Ovary (tissue), 3 donors: ENCODE data around the gene RNF212.

ENCODE experiments used
- EP300 ChIP-seq: sonication (generic); formaldehyde crosslinking; IDR thresholded peaks from one replicate; pipeline ENCODE4 v1.6.1; 2017; ENCODE audit warnings: antibody characterized with exemption
- POLR2A ChIP-seq: fragments of 450-650 bp; IDR thresholded peaks from one replicate; pipeline ENCODE4 v1.6.1; 2017; ENCODE audit warnings: antibody characterized with exemption, mild to moderate bottlenecking, moderate library complexity
- TF ChIP-seq, protein P1 (sequence below), 3 donors: fragments of 450-650 bp in 2 of 3; fragments of 200-600 bp in 1 of 3; IDR thresholded peaks; one replicate each; pipeline versions ENCODE4 v1.5.1 to v1.8.0; 2016 to 2022; ENCODE audit warnings: antibody characterized with exemption in 3 of 3, mild to moderate bottlenecking in 1 of 3
- donor health status: DM: no; HTN: no; CAD: no.

DNA sequence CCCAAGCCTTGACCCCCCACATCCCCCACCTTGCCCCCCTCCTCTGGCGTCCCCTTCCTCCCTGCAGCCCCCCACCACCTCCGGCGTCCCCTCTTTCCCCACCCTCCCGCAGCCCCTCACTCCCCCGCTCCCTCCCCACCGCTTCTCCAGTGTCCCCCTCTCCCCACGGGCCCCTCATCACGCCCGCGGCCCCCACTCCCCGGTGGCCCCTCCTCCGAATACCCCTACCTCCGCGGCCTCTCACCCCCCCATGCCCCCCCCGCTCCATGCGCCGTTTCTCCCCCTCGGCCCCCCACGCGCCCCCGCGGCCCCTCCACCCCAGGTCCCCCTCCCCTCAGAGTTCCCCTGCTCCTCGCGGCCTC lies 562 bp downstream of the RNF212 start:
- TF ChIP-seq, protein P1, sequence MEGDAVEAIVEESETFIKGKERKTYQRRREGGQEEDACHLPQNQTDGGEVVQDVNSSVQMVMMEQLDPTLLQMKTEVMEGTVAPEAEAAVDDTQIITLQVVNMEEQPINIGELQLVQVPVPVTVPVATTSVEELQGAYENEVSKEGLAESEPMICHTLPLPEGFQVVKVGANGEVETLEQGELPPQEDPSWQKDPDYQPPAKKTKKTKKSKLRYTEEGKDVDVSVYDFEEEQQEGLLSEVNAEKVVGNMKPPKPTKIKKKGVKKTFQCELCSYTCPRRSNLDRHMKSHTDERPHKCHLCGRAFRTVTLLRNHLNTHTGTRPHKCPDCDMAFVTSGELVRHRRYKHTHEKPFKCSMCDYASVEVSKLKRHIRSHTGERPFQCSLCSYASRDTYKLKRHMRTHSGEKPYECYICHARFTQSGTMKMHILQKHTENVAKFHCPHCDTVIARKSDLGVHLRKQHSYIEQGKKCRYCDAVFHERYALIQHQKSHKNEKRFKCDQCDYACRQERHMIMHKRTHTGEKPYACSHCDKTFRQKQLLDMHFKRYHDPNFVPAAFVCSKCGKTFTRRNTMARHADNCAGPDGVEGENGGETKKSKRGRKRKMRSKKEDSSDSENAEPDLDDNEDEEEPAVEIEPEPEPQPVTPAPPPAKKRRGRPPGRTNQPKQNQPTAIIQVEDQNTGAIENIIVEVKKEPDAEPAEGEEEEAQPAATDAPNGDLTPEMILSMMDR (IDR thresholded peaks at IDR 0.05): no peak
- no peak for TF ChIP-seq POLR2A
- no peak for TF ChIP-seq EP300
